ENCODE measurements around the gene SKIC3.

Gene SKIC3

GRCh38 chr5:95554647-95555548 lies at the start of gene SKIC3, which contains the start of gene ARSK:
TSS of gene SKIC3 (minus strand) at chr5:95554977. CDS start at chr5:95547150, 7,827 bp downstream.
TSS of gene ARSK (plus strand) at chr5:95555101. CDS start at chr5:95555279, 178 bp downstream.
- in situ Hi-C loops (cut with MboI; ENCODE audit: low sequenced_read_pairs) = no loop called here
- Histone ChIP-seq H3K36me3 (replicated peaks) (peaks cover 2% of the 10 kb centered on the region), H3K4me3 (peak within 1 kb of the TSS; percentile 79), H3K4me1 (peaks cover 15% of the 10 kb centered on the region), H3K27me3 (ENCODE audit: low read depth) (no peaks in the 10 kb centered on the region), H3K9me3 (no peaks in the 10 kb centered on the region)
- peak; percentile 92 to 96 for DNase-seq (ENCODE audit: low spot score in 2 of 2)

- H3K9me3 ChIP-seq = no peaks in the 10 kb centered on the region
- no peak for DNase-seq (ENCODE audit: low spot score in 2 of 2)
- in situ Hi-C loops (cut with MboI; ENCODE audit: low sequenced_read_pairs) = no loop called here
- H3K4me3 ChIP-seq = no peak overlapping the region
- no peaks in the 10 kb centered on the region for H3K27me3 ChIP-seq (ENCODE audit: low read depth)
- H3K4me1 ChIP-seq = no peaks in the 10 kb centered on the region
- H3K36me3 ChIP-seq (replicated peaks) = no peaks in the 10 kb centered on the region
Measured at GRCh38 chr5:95600557-95600956, 45.8 kb upstream of the SKIC3 start.

GRCh38 chr5:95599252-95599651 lies 44.5 kb upstream of the SKIC3 start:
- no peaks in the 10 kb centered on the region for H3K27me3 ChIP-seq (ENCODE audit: low read depth)
- H3K4me1 ChIP-seq = no peaks in the 10 kb centered on the region
- H3K36me3 ChIP-seq (replicated peaks) = no peaks in the 10 kb centered on the region; the same call in 1 of the 2 replicates
- H3K9me3 ChIP-seq = no peaks in the 10 kb centered on the region
- DNase-seq (ENCODE audit: low spot score in 2 of 2) = no peak
- in situ Hi-C loops (cut with MboI; ENCODE audit: low sequenced_read_pairs) = no loop called here
- H3K4me3 ChIP-seq = no peak overlapping the region

DNA sequence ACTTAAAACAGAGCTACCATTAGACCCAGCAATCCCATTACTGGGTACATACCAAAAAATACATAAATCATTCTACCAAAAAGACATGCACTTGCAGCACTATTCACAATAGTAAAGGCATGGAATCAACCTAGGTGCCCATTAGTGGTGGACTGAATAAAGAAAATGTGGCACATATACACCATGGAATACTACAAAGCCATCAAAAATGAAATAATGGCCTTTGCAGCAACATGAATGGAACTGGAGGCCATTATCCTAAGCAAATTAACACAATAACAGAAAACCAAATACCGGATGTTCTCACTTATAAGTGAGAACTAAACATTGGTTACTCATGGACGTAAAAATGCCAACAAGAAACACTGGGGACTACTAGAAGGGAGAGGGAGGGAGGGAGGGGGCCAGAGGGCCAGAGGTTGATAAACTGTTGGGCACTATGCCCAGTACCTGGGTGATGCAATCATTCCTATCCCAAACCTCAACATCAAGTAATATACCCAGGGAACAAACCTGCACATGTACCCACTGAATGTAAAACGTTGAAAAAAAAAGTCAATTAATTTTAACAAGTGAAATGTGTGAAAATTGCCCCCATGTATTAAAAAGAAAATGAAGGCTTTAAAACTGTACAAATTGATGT lies 40.6 kb upstream of the SKIC3 start:
- DNase-seq (ENCODE audit: low spot score in 2 of 2) = no peak
- no peak overlapping the region for H3K4me3 ChIP-seq
- H3K27me3 ChIP-seq (ENCODE audit: low read depth) = no peaks in the 10 kb centered on the region
- in situ Hi-C loops (cut with MboI; ENCODE audit: low sequenced_read_pairs) = no loop called here
- H3K9me3 ChIP-seq = no peaks in the 10 kb centered on the region
- no peaks in the 10 kb centered on the region; the same call in 1 of the 2 replicates for H3K36me3 ChIP-seq (replicated peaks)
- no peaks in the 10 kb centered on the region for H3K4me1 ChIP-seq

GRCh38 chr5:95591490-95591901 lies 36.7 kb upstream of the SKIC3 start:
- H3K27me3 ChIP-seq (ENCODE audit: low read depth) = no peaks in the 10 kb centered on the region
- no peaks in the 10 kb centered on the region; the same call in 1 of the 2 replicates for H3K36me3 ChIP-seq (replicated peaks)
- H3K9me3 ChIP-seq = no peaks in the 10 kb centered on the region
- in situ Hi-C loops (cut with MboI; ENCODE audit: low sequenced_read_pairs) = no loop called here
- no peaks in the 10 kb centered on the region for H3K4me1 ChIP-seq
- H3K4me3 ChIP-seq = no peak overlapping the region
- DNase-seq (ENCODE audit: low spot score in 2 of 2) = no peak

DNA sequence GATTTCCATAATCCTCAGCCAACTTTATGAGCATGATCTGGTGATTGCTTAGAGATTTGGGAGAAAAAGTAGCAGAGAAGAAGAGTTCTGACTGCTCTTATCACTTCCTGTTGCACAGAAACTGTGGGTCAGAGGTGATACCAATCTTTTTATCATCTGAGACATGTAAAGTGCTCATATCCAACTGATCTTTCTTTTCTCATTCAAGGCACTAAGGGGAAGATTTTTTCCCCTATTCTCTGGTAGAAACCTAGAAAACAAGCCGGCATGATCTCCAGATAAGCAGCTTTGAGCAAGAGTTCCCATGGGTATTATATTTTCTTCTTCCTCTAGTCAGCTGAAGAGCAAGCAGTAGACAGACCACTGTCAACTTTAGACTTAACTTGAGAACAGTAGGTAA lies 36.1 kb upstream of the SKIC3 start:
- in situ Hi-C loops (cut with MboI; ENCODE audit: low sequenced_read_pairs) = no loop called here
- no peaks in the 10 kb centered on the region for H3K4me1 ChIP-seq
- no peaks in the 10 kb centered on the region for H3K9me3 ChIP-seq
- no peaks in the 10 kb centered on the region; the same call in 1 of the 2 replicates for H3K36me3 ChIP-seq (replicated peaks)
- DNase-seq (ENCODE audit: low spot score in 2 of 2) = no peak
- H3K27me3 ChIP-seq (ENCODE audit: low read depth) = no peaks in the 10 kb centered on the region
- no peak overlapping the region for H3K4me3 ChIP-seq

- Histone ChIP-seq H3K4me3 (no peak overlapping the region), H3K27me3 (ENCODE audit: low read depth) (no peaks in the 10 kb centered on the region), H3K36me3 (replicated peaks) (no peaks in the 10 kb centered on the region), H3K9me3 (no peaks in the 10 kb centered on the region), H3K4me1 (no peaks in the 10 kb centered on the region)
- in situ Hi-C loops (cut with MboI; ENCODE audit: low sequenced_read_pairs) = no loop called here
- DNase-seq (ENCODE audit: low spot score in 2 of 2) = no peak
Measured at GRCh38 chr5:95583992-95584391, 29.2 kb upstream of the SKIC3 start.

- in situ Hi-C loops (cut with MboI; ENCODE audit: low sequenced_read_pairs) = no loop called here
- no peaks in the 10 kb centered on the region for H3K36me3 ChIP-seq (replicated peaks)
- no peak for DNase-seq (ENCODE audit: low spot score in 2 of 2)
Measured at GRCh38 chr5:95581576-95581975, 26.8 kb upstream of the SKIC3 start.

DNA sequence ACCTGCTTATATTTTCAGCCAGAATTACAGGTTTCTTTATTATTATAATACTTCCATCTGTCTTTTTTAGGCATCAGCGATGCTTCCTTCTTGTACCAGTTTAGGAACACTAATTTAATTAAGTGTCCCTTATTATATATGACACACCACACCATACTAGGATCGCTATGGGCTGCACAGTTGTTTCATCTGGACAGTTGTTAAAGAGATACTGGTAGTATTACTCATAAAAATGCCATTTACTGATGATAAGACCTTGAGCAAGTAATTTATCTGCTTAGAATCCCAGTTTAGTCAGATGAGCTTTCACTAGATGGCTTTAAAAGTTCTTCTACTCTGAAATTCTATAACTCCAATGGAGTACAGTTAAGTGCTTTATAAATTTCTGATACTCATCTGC lies 17.2 kb upstream of the SKIC3 start:
- Histone ChIP-seq H3K9me3 (no peaks in the 10 kb centered on the region), H3K4me3 (no peak overlapping the region), H3K4me1 (no peaks in the 10 kb centered on the region), H3K27me3 (ENCODE audit: low read depth) (no peaks in the 10 kb centered on the region), H3K36me3 (replicated peaks) (peaks cover 14% of the 10 kb centered on the region)
- DNase-seq (ENCODE audit: low spot score in 2 of 2) = no peak
- in situ Hi-C loops (cut with MboI; ENCODE audit: low sequenced_read_pairs) = no loop called here

More at GRCh38 chr5:95581576-95581975, 26.8 kb upstream of the SKIC3 start:
- no peak overlapping the region for H3K4me3 ChIP-seq
- no peaks in the 10 kb centered on the region for H3K4me1 ChIP-seq
- no peaks in the 10 kb centered on the region for H3K27me3 ChIP-seq (ENCODE audit: low read depth)
- H3K9me3 ChIP-seq = no peaks in the 10 kb centered on the region

- Histone ChIP-seq H3K36me3 (replicated peaks) (peaks cover 21% of the 10 kb centered on the region), H3K4me3 (no peak overlapping the region), H3K9me3 (no peaks in the 10 kb centered on the region), H3K27me3 (ENCODE audit: low read depth) (no peaks in the 10 kb centered on the region), H3K4me1 (no peaks in the 10 kb centered on the region)
- in situ Hi-C loops (cut with MboI; ENCODE audit: low sequenced_read_pairs) = no loop called here
- DNase-seq (ENCODE audit: low spot score in 2 of 2) = no peak
Measured at GRCh38 chr5:95565280-95565920, 10.6 kb upstream of the SKIC3 start.

- peaks cover 21% of the 10 kb centered on the region for H3K36me3 ChIP-seq (replicated peaks)
- in situ Hi-C loops (cut with MboI; ENCODE audit: low sequenced_read_pairs) = no loop called here
- no peak for DNase-seq (ENCODE audit: low spot score in 2 of 2)
- H3K9me3 ChIP-seq = no peaks in the 10 kb centered on the region
- H3K27me3 ChIP-seq (ENCODE audit: low read depth) = no peaks in the 10 kb centered on the region
- H3K4me3 ChIP-seq = no peak overlapping the region
- H3K4me1 ChIP-seq = no peaks in the 10 kb centered on the region
Measured at GRCh38 chr5:95564450-95564849, 9.7 kb upstream of the SKIC3 start.

- no peaks in the 10 kb centered on the region for H3K4me1 ChIP-seq
- H3K36me3 ChIP-seq (replicated peaks) = peaks cover 17% of the 10 kb centered on the region
- DNase-seq (ENCODE audit: low spot score in 2 of 2) = no peak
- no peaks in the 10 kb centered on the region for H3K9me3 ChIP-seq
- no peak overlapping the region for H3K4me3 ChIP-seq
- no peaks in the 10 kb centered on the region for H3K27me3 ChIP-seq (ENCODE audit: low read depth)
- in situ Hi-C loops (cut with MboI; ENCODE audit: low sequenced_read_pairs) = no loop called here
Measured at GRCh38 chr5:95563367-95563766, 8.6 kb upstream of the SKIC3 start.

GRCh38 chr5:95562282-95562681 lies 7.5 kb upstream of the SKIC3 start:
- peaks cover 9% of the 10 kb centered on the region for H3K36me3 ChIP-seq (replicated peaks)
- no peaks in the 10 kb centered on the region for H3K4me1 ChIP-seq
- H3K4me3 ChIP-seq = no peak overlapping the region
- DNase-seq (ENCODE audit: low spot score in 2 of 2) = no peak
- H3K9me3 ChIP-seq = no peaks in the 10 kb centered on the region
- in situ Hi-C loops (cut with MboI; ENCODE audit: low sequenced_read_pairs) = no loop called here
- no peaks in the 10 kb centered on the region for H3K27me3 ChIP-seq (ENCODE audit: low read depth)

DNA sequence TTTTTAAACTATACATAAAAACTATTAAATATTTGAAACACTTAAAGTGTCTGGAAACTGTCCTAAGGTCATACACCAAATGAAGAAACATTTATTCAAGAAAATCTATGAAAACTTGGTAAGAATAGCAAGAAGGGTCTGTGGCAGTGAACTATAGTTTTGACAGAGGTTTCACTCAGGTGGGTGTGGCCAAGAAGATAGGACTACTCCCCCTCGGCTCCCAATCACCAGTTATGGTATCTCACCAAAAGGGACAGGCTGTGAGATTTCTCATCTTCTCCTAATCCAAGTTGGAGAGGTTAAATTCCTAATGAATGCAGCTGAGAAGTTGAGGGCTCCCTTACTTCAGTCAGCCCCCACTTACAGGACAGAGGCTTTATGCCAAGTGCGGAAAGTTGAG lies 3.1 kb upstream of the SKIC3 start:
- Histone ChIP-seq H3K36me3 (replicated peaks) (no peaks in the 10 kb centered on the region; the same call in 1 of the 2 replicates), H3K4me1 (peaks cover 12% of the 10 kb centered on the region), H3K27me3 (ENCODE audit: low read depth) (no peaks in the 10 kb centered on the region), H3K4me3 (no peak overlapping the region), H3K9me3 (no peaks in the 10 kb centered on the region)
- DNase-seq (ENCODE audit: low spot score in 2 of 2) = no peak
- in situ Hi-C loops (cut with MboI; ENCODE audit: low sequenced_read_pairs) = no loop called here
